ENCODE data around the gene STH. TPM values are rescaled to one million over a fixed set of nuclear protein-coding genes. Genes with fewer than 3 reads are reported as not detected.
A peak's percentile ranks its signal among the peaks of the same experiment; 100 is the strongest.

Gene STH, protein sequence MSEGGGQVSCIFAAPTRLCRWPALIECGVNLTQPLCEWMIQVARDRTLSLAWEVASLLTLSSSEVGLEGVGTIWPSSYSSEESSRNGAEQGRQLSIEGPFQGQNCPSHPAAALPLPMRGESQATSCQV
- not detected in 3 replicates for total RNA-seq
- long read RNA-seq, result 0 reads

DNA sequence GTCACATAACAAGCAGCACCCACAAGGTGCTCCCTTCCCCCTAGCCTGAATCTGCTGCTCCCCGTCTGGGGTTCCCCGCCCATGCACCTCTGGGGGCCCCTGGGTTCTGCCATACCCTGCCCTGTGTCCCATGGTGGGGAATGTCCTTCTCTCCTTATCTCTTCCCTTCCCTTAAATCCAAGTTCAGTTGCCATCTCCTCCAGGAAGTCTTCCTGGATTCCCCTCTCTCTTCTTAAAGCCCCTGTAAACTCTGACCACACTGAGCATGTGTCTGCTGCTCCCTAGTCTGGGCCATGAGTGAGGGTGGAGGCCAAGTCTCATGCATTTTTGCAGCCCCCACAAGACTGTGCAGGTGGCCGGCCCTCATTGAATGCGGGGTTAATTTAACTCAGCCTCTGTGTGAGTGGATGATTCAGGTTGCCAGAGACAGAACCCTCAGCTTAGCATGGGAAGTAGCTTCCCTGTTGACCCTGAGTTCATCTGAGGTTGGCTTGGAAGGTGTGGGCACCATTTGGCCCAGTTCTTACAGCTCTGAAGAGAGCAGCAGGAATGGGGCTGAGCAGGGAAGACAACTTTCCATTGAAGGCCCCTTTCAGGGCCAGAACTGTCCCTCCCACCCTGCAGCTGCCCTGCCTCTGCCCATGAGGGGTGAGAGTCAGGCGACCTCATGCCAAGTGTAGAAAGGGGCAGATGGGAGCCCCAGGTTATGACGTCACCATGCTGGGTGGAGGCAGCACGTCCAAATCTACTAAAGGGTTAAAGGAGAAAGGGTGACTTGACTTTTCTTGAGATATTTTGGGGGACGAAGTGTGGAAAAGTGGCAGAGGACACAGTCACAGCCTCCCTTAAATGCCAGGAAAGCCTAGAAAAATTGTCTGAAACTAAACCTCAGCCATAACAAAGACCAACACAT, at the start of gene STH:
Gene STH, plus strand, starts transcription at position 264 of the 913 bp plus-strand sequence. Its CDS starts 30 bp downstream, at position 294.
- H3K4me3 Mint-ChIP-seq (ENCODE audit: unreplicated experiment), result no peak within 1 kb of the TSS
- H3K9me3 Mint-ChIP-seq (ENCODE audit: low read depth), result no peaks in the 10 kb centered on the region
- H3K27me3 Mint-ChIP-seq (ENCODE audit: low read depth), result no peaks in the 10 kb centered on the region
- H3K27ac Mint-ChIP-seq (ENCODE audit: unreplicated experiment), result no peak within 1 kb of the TSS
- DNase-seq (ENCODE audit: low spot score), result no peak
- H3K4me1 Mint-ChIP-seq (ENCODE audit: low read depth), result peaks cover 14% of the 10 kb centered on the region
- no peaks in the 10 kb centered on the region for H3K36me3 Mint-ChIP-seq (ENCODE audit: low read depth)
- TF ChIP-seq, protein P1, sequence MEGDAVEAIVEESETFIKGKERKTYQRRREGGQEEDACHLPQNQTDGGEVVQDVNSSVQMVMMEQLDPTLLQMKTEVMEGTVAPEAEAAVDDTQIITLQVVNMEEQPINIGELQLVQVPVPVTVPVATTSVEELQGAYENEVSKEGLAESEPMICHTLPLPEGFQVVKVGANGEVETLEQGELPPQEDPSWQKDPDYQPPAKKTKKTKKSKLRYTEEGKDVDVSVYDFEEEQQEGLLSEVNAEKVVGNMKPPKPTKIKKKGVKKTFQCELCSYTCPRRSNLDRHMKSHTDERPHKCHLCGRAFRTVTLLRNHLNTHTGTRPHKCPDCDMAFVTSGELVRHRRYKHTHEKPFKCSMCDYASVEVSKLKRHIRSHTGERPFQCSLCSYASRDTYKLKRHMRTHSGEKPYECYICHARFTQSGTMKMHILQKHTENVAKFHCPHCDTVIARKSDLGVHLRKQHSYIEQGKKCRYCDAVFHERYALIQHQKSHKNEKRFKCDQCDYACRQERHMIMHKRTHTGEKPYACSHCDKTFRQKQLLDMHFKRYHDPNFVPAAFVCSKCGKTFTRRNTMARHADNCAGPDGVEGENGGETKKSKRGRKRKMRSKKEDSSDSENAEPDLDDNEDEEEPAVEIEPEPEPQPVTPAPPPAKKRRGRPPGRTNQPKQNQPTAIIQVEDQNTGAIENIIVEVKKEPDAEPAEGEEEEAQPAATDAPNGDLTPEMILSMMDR (IDR thresholded peaks at IDR 0.05), result no peak

DNA sequence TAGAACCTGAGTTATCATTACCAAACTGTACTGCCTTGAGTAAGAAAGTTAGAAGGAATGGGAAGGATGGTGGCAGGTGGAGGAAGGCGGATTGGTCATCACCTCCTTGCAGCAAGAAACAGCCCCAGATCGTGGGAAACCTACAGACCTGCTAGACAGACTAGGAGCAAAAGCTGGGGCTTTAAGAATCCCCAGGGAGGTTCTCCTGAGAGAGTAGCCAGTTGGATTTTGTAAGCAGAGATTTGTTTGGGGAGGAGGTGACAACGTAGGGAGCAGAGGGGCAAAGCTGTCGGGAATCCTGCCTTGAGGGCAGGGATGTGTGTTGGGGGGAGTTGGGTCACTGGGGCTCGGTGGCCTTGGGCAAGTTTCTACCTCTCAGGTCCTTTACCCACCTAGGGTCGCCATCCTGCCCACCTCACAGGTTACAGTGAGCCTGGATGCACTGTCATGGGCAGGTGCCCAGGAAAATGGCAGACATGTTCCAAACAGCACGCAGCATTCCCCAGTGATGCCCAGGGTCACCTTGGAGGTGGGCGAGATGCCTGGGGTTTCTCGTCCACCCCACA, 49.2 kb upstream of the STH start:
- Mint-ChIP-seq H3K4me3 (ENCODE audit: unreplicated experiment) (no peak overlapping the region), H3K36me3 (ENCODE audit: low read depth) (no peaks in the 10 kb centered on the region), H3K27ac (ENCODE audit: unreplicated experiment) (no peak overlapping the region), H3K9me3 (ENCODE audit: low read depth) (no peaks in the 10 kb centered on the region), H3K4me1 (ENCODE audit: low read depth) (peaks cover 5% of the 10 kb centered on the region), H3K27me3 (ENCODE audit: low read depth) (peaks cover 7% of the 10 kb centered on the region)
- TF ChIP-seq, protein P1 (IDR thresholded peaks at IDR 0.05), result no peak
- no peak for DNase-seq (ENCODE audit: low spot score)

DNA sequence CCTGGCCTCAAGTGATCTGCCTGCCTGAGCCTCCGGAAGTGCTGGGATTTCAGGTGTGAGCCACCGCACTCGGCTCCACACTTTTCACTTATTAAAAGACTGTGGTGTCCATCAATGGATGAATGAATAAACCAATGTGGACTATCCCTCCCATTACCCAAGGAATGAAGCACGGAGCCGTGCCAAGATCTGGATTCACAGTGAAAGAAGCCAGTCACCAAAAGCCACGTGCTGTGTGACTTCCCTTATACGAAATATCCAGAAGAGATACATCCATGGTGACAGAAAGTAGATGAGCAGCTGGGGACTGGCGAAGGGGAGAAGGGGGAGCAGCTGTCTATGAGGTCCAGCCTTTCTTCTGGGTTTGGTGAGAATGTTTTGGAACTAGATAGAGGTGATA, 48.2 kb upstream of the STH start:
- Mint-ChIP-seq H3K9me3 (ENCODE audit: low read depth) (no peaks in the 10 kb centered on the region), H3K27me3 (ENCODE audit: low read depth) (peaks cover 7% of the 10 kb centered on the region), H3K4me3 (ENCODE audit: unreplicated experiment) (no peak overlapping the region), H3K36me3 (ENCODE audit: low read depth) (no peaks in the 10 kb centered on the region), H3K27ac (ENCODE audit: unreplicated experiment) (no peak overlapping the region), H3K4me1 (ENCODE audit: low read depth) (peaks cover 5% of the 10 kb centered on the region)
- no peak for DNase-seq (ENCODE audit: low spot score)
- TF ChIP-seq, protein P1 (IDR thresholded peaks at IDR 0.05), result no peak

DNA sequence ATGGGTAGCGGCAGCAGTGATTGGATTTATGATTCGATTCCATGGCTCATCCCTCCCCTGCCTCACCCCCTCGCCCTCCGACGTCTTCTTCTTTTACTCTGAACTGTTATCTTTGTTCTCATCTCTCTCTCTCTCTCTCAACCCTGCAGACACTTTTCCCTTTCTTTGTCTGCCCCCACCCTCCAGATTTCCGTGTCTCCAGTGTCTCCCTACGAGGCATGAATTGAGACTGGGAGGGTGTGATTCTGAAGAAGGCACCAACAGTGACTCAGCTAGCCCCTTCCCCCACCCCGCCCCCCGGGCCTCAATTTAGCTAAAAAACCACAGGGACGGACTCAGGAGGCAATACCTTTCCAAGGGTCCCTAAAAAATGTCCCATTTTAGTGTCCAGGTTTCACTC, 47.6 kb upstream of the STH start:
- Mint-ChIP-seq H3K4me3 (ENCODE audit: unreplicated experiment) (no peak overlapping the region), H3K9me3 (ENCODE audit: low read depth) (no peaks in the 10 kb centered on the region), H3K27me3 (ENCODE audit: low read depth) (peaks cover 7% of the 10 kb centered on the region), H3K36me3 (ENCODE audit: low read depth) (no peaks in the 10 kb centered on the region), H3K4me1 (ENCODE audit: low read depth) (peaks cover 5% of the 10 kb centered on the region), H3K27ac (ENCODE audit: unreplicated experiment) (peak overlapping the region; percentile 32)
- DNase-seq (ENCODE audit: low spot score), result no peak
- TF ChIP-seq, protein P1 (IDR thresholded peaks at IDR 0.05), result no peak

DNA sequence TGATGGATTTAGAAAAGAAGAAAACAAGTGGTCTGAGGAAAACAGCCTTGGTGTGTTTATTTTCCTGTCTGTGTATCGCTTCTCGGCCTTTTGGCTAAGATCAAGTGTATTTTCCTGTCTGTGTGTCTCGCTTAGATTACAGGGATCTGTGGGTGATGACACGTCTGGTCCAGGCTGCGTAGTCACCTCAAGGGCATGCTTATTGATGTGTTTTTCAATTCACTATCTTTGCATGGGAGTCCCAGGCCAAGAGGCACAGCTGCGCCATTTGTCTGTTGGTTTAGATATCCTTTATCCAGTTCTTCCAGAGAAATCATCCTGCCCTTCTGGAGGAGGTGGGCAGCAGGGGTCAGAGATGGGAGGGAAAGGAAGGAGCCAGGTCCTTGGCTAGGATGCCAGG, 47.1 kb upstream of the STH start:
- Mint-ChIP-seq H3K27ac (ENCODE audit: unreplicated experiment) (no peak overlapping the region), H3K36me3 (ENCODE audit: low read depth) (no peaks in the 10 kb centered on the region), H3K27me3 (ENCODE audit: low read depth) (peaks cover 7% of the 10 kb centered on the region), H3K4me3 (ENCODE audit: unreplicated experiment) (no peak overlapping the region), H3K4me1 (ENCODE audit: low read depth) (peaks cover 5% of the 10 kb centered on the region), H3K9me3 (ENCODE audit: low read depth) (no peaks in the 10 kb centered on the region)
- DNase-seq (ENCODE audit: low spot score), result no peak
- TF ChIP-seq, protein P1 (IDR thresholded peaks at IDR 0.05), result no peak
